Measurements from ENCODE around the gene RAB5IF. TPM values are rescaled to one million over a fixed set of nuclear protein-coding genes. Genes with fewer than 3 reads are reported as not detected.

Gene RAB5IF
- total RNA-seq, 4 donors from 2014 or later, result 56.9 to 105 (median 85.1) TPM

- WGBS, 2 donors, result 85 to 92% methylated on average over 6 of the region's 6 CpGs
- H3K9me3 ChIP-seq, result no peaks in the 10 kb centered on the region
These were observed 36.6 kb downstream of the RAB5IF start for GRCh38 chr20:36642136-36642535.

DNA sequence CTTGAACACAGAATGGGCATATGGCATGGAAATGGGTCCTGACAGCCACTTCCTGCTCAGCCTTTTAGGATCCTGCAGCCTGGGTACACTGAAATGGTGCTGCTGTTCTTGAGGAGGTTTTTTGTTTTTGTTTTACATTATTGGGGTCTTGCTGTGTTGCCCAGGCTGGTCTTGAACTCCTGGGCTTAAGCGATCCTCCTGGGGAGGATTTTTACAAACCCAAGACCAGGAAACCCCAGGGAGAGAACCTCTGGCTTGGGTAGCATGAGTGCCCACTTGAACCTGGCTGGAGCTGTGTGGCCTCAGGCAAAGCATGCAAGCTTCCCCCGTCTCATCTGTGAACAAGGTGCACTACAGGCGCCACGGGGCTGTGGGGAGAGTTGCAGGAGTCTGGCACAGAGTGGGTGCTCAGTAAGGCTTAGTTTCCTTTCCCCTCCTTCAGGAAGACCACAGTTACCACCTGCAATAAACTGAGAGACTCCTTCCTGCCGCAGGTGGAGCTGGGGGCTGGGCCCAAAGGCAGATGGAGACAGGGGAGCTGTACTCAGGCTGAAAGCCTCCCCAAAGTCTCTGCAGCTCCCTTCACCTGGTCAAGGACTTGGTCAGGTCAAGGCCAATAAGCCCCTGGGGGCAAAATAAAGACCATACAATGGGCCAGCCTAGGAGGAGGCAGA is 38.6 kb downstream of the RAB5IF start:
- TF ChIP-seq POLR2A (IDR thresholded peaks at IDR 0.05), result no peak
- no peak for TF ChIP-seq CTCF (IDR thresholded peaks at IDR 0.05)
- Histone ChIP-seq H3K4me3 (replicated peaks in 1 of 3) (no peak overlapping the region), H3K4me1 (no peaks in the 10 kb centered on the region), H3K36me3 (no peaks in the 10 kb centered on the region), H3K27me3 (no peaks in the 10 kb centered on the region), H3K9me3 (no peaks in the 10 kb centered on the region), H3K27ac (no peak overlapping the region)
- 52 to 60% methylated on average over 5 of the region's 5 CpGs for WGBS, 2 donors
- intact Hi-C loops (cut with DNase I), result no loop called here
- DNase-seq, result no peak

More at GRCh38 chr20:36642136-36642535, 36.6 kb downstream of the RAB5IF start:
- no peak overlapping the region for H3K27ac ChIP-seq
- no peaks in the 10 kb centered on the region for H3K27me3 ChIP-seq
- DNase-seq, result no peak
- TF ChIP-seq POLR2A (IDR thresholded peaks at IDR 0.05), result no peak
- TF ChIP-seq CTCF (IDR thresholded peaks at IDR 0.05), result no peak
- intact Hi-C loops (cut with DNase I), result no loop called here
- H3K4me1 ChIP-seq, result no peaks in the 10 kb centered on the region
- no peaks in the 10 kb centered on the region for H3K36me3 ChIP-seq
- H3K4me3 ChIP-seq (replicated peaks in 1 of 3), result no peak overlapping the region

- 78 to 83% methylated on average over 7 of the region's 7 CpGs for WGBS, 2 donors
- H3K4me3 ChIP-seq (replicated peaks in 1 of 3), result no peak overlapping the region
These were observed 39.1 kb downstream of the RAB5IF start for GRCh38 chr20:36644706-36645095.

GRCh38 chr20:36645353-36645752 is 39.8 kb downstream of the RAB5IF start:
- DNase-seq, result no peak
- intact Hi-C loops (cut with DNase I), result no loop called here
- Histone ChIP-seq H3K9me3 (no peaks in the 10 kb centered on the region), H3K27me3 (no peaks in the 10 kb centered on the region), H3K4me1 (no peaks in the 10 kb centered on the region), H3K4me3 (replicated peaks in 1 of 3) (no peak overlapping the region), H3K36me3 (no peaks in the 10 kb centered on the region), H3K27ac (no peak overlapping the region)
- 88 to 95% methylated on average over 7 of the region's 7 CpGs for WGBS, 2 donors
- no peak for TF ChIP-seq CTCF (IDR thresholded peaks at IDR 0.05)
- TF ChIP-seq POLR2A (IDR thresholded peaks at IDR 0.05), result no peak

More at GRCh38 chr20:36644706-36645095, 39.1 kb downstream of the RAB5IF start:
- H3K36me3 ChIP-seq, result no peaks in the 10 kb centered on the region
- no peaks in the 10 kb centered on the region for H3K27me3 ChIP-seq
- H3K9me3 ChIP-seq, result no peaks in the 10 kb centered on the region
- TF ChIP-seq POLR2A (IDR thresholded peaks at IDR 0.05) (no peak), CTCF (IDR thresholded peaks at IDR 0.05) (no peak)
- intact Hi-C loops (cut with DNase I), result no loop called here
- no peaks in the 10 kb centered on the region for H3K4me1 ChIP-seq
- H3K27ac ChIP-seq, result no peak overlapping the region
- no peak for DNase-seq

DNA sequence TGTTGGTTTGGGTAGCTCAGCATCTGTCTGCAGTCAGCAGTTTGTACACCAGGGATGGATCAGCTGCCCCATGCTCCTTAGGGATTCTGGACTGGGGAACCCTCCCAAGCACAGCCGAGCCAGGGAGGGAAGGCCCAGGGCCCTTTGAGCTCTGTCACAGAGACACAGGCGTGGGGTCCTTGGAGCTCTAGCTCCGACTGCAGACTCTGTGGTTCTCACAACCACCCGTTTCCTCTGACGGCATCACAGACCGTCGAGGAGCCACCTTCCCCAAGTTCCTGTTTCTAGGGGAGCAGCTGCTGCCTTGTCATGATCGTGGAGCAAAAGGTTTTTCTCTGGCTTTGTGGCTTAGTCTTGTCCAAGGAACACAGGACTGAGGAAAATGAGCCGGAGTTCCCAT is 40.4 kb downstream of the RAB5IF start, which contains the start of gene SLA2:
TSS of gene SLA2 (minus strand) at position 199 of the 400 bp plus-strand sequence. CDS start 4,861 bp downstream, outside the sequence.
- H3K9me3 ChIP-seq, result no peaks in the 10 kb centered on the region
- H3K36me3 ChIP-seq, result no peaks in the 10 kb centered on the region
- no peaks in the 10 kb centered on the region for H3K27me3 ChIP-seq
- WGBS, 2 donors, result 56 to 70% methylated on average over 8 to 9 of the region's 9 CpGs
- H3K4me3 ChIP-seq (replicated peaks in 1 of 3), result no peak within 1 kb of the TSS
- no peaks in the 10 kb centered on the region for H3K4me1 ChIP-seq
- DNase-seq, result peak; percentile 5 to 8
- no peak within 1 kb of the TSS for H3K27ac ChIP-seq
- TF ChIP-seq POLR2A (IDR thresholded peaks at IDR 0.05) (no peak), CTCF (IDR thresholded peaks at IDR 0.05) (no peak)
- intact Hi-C loops (cut with DNase I), result no loop called here

Measured in thyroid gland (tissue), 4 donors.